Lower leg skin (tissue), 3 donors: ENCODE data around the gene STX8.

Source experiments
- CTCF ChIP-seq, 3 donors: fragments of 450-650 bp; IDR thresholded peaks; one replicate each; pipeline ENCODE4 v1.5.1; 2016; ENCODE audit warnings: antibody characterized with exemption in 3 of 3, mild to moderate bottlenecking in 3 of 3, moderate library complexity in 2 of 3
- POLR2A ChIP-seq, 2 donors: fragments of 450-650 bp; IDR thresholded peaks; one replicate each; pipeline ENCODE4 v1.6.1; 2016 to 2017; ENCODE audit warnings: antibody characterized with exemption in 2 of 2, mild to moderate bottlenecking in 1 of 2, moderate library complexity in 1 of 2

GRCh38 chr17:9208381-9209105 is 367.1 kb downstream of the STX8 start:
- TF ChIP-seq CTCF (IDR thresholded peaks at IDR 0.05) (no peak), POLR2A (IDR thresholded peaks at IDR 0.05) (no peak)
